HG03342 (cell line): Measurements from ENCODE around the gene PPP1R26.

Source experiments
- ATAC-seq: cut with Tn5 transposase; IDR thresholded peaks from one replicate; pipeline ENCODE4 v1.9.1; 2021; ENCODE audit warnings: mild to moderate bottlenecking, moderate library complexity; ENCODE audit not compliant: unreplicated experiment

Gene PPP1R26

GRCh38 chr9:135487281-135488012 is 7.9 kb downstream of the PPP1R26 start:
- ATAC-seq = no peak

- ATAC-seq = no peak
Observed at GRCh38 chr9:135488013-135488330, 8.4 kb downstream of the PPP1R26 start.

GRCh38 chr9:135488527-135488926 is 8.9 kb downstream of the PPP1R26 start:
- ATAC-seq = no peak

GRCh38 chr9:135489188-135489906 is 9.8 kb downstream of the PPP1R26 start:
- ATAC-seq = no peak

- no peak for ATAC-seq
Observed at GRCh38 chr9:135490166-135490870, 10.7 kb downstream of the PPP1R26 start.

GRCh38 chr9:135490980-135491464 is 11.4 kb downstream of the PPP1R26 start:
- no peak for ATAC-seq

- no peak for ATAC-seq
Observed at GRCh38 chr9:135491764-135492163, 12.2 kb downstream of the PPP1R26 start.

- ATAC-seq = no peak
Observed at GRCh38 chr9:135492886-135493669, 13.5 kb downstream of the PPP1R26 start.

- no peak for ATAC-seq
Observed at GRCh38 chr9:135494791-135495559, 15.4 kb downstream of the PPP1R26 start.

GRCh38 chr9:135498381-135499126 is 19.0 kb downstream of the PPP1R26 start:
- no peak for ATAC-seq

- peak; percentile 47 for ATAC-seq
Observed at GRCh38 chr9:135499326-135500070, 19.9 kb downstream of the PPP1R26 start.

- peak; percentile 9 for ATAC-seq
Observed at GRCh38 chr9:135500071-135500524, 20.5 kb downstream of the PPP1R26 start.

GRCh38 chr9:135500525-135501260 is 21.1 kb downstream of the PPP1R26 start, which contains the start of gene MRPS2:
Gene MRPS2, plus strand, starts transcription at chr9:135500682. Its CDS starts 29 bp downstream, at chr9:135500711.
- peak; percentile 81 for ATAC-seq

- ATAC-seq = no peak
Observed at GRCh38 chr9:135501261-135502167, 21.9 kb downstream of the PPP1R26 start.

GRCh38 chr9:135502168-135502872 is 22.7 kb downstream of the PPP1R26 start:
- no peak for ATAC-seq

GRCh38 chr9:135502873-135503321 is 23.3 kb downstream of the PPP1R26 start:
- ATAC-seq = no peak
